Measurements from ENCODE around the gene SLC35E4. TPM values are rescaled to one million over a fixed set of nuclear protein-coding genes. Genes with fewer than 3 reads are reported as not detected.

Gene SLC35E4
- total RNA-seq, 2 experiments from 2014 or later = 2.1 to 2.9 TPM

- no peak for ATAC-seq (ENCODE audit: poor library complexity)
- intact Hi-C loops (cut with DNase I, micrococcal nuclease) = no loop called here
- Mint-ChIP-seq H3K9me3 (no peaks in the 10 kb centered on the region), H3K4me1 (ENCODE audit: low read depth) (peaks cover 7% of the 10 kb centered on the region), H3K27me3 (no peaks in the 10 kb centered on the region), H3K4me3 (no peak overlapping the region), H3K27ac (no peak overlapping the region), H3K36me3 (ENCODE audit: low read depth) (no peaks in the 10 kb centered on the region)
- Histone ChIP-seq H3K36me3 (ENCODE audit: insufficient read depth, low read length) (no peaks in the 10 kb centered on the region), H3K4me3 (ENCODE audit: low read length) (no peak overlapping the region), H3K9me3 (ENCODE audit: control insufficient read depth in 1 of 2, insufficient read depth in 1 of 2, low read length in 2 of 2) (no peaks in the 10 kb centered on the region), H3K27ac (ENCODE audit: low read depth in 1 of 2, low read length in 2 of 2) (no peak overlapping the region), H3K27me3 (ENCODE audit: control insufficient read depth in 1 of 2, insufficient read depth in 2 of 2, low read length in 2 of 2) (no peaks in the 10 kb centered on the region), H3K4me1 (ENCODE audit: insufficient read depth, low read length) (peaks cover 10% of the 10 kb centered on the region)
- ChIA-PET CTCF (no interaction called here), POLR2A (no interaction called here)
- no peak for DNase-seq
- TF ChIP-seq, protein P1, sequence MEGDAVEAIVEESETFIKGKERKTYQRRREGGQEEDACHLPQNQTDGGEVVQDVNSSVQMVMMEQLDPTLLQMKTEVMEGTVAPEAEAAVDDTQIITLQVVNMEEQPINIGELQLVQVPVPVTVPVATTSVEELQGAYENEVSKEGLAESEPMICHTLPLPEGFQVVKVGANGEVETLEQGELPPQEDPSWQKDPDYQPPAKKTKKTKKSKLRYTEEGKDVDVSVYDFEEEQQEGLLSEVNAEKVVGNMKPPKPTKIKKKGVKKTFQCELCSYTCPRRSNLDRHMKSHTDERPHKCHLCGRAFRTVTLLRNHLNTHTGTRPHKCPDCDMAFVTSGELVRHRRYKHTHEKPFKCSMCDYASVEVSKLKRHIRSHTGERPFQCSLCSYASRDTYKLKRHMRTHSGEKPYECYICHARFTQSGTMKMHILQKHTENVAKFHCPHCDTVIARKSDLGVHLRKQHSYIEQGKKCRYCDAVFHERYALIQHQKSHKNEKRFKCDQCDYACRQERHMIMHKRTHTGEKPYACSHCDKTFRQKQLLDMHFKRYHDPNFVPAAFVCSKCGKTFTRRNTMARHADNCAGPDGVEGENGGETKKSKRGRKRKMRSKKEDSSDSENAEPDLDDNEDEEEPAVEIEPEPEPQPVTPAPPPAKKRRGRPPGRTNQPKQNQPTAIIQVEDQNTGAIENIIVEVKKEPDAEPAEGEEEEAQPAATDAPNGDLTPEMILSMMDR (IDR thresholded peaks at IDR 0.05) = no peak
These were observed 12.0 kb downstream of the SLC35E4 start for GRCh38 chr22:30647536-30647935.

- no peak for DNase-seq
- H3K4me1 Mint-ChIP-seq (ENCODE audit: low read depth) = peaks cover 7% of the 10 kb centered on the region
- Histone ChIP-seq H3K4me1 (ENCODE audit: insufficient read depth, low read length) (peaks cover 10% of the 10 kb centered on the region), H3K4me3 (ENCODE audit: low read length) (no peak overlapping the region), H3K9me3 (ENCODE audit: control insufficient read depth in 1 of 2, insufficient read depth in 1 of 2, low read length in 2 of 2) (no peaks in the 10 kb centered on the region), H3K27me3 (ENCODE audit: control insufficient read depth in 1 of 2, insufficient read depth in 2 of 2, low read length in 2 of 2) (no peaks in the 10 kb centered on the region), H3K27ac (ENCODE audit: low read depth in 1 of 2, low read length in 2 of 2) (no peak overlapping the region), H3K36me3 (ENCODE audit: insufficient read depth, low read length) (no peaks in the 10 kb centered on the region)
- no peak for ATAC-seq (ENCODE audit: poor library complexity)
- TF ChIP-seq, protein P1 (IDR thresholded peaks at IDR 0.05) = no peak
- H3K27me3 Mint-ChIP-seq = no peaks in the 10 kb centered on the region
- no peaks in the 10 kb centered on the region for H3K36me3 Mint-ChIP-seq (ENCODE audit: low read depth)
- H3K4me3 Mint-ChIP-seq = no peak overlapping the region
- CTCF ChIA-PET = interaction anchor here (0.7 to 1.8 kb wide), 4 partner anchors 10 to 18 kb away, joined by 3 to 14 read pairs (median 6); partner anchors contain the start of gene SLC35E4
- POLR2A ChIA-PET = no interaction called here
- intact Hi-C loops (cut with DNase I, micrococcal nuclease) = no loop called here
- no peaks in the 10 kb centered on the region for H3K9me3 Mint-ChIP-seq
- no peak overlapping the region for H3K27ac Mint-ChIP-seq
These were observed 13.2 kb downstream of the SLC35E4 start for GRCh38 chr22:30648825-30649224.

- CTCF ChIA-PET = interaction anchor here (0.7 to 1.8 kb wide), 7 partner anchors 11 to 106 kb away, joined by 3 to 14 read pairs (median 3); partner anchors contain the start of genes DUSP18 and SLC35E4
- H3K4me3 ChIP-seq (ENCODE audit: low read length) = no peak overlapping the region
- peak in 13 of 14 experiments; percentile 32 to 79 (median 60) for DNase-seq
- Mint-ChIP-seq H3K4me3 (no peak overlapping the region), H3K36me3 (ENCODE audit: low read depth) (no peaks in the 10 kb centered on the region), H3K4me1 (ENCODE audit: low read depth) (peaks cover 7% of the 10 kb centered on the region), H3K9me3 (no peaks in the 10 kb centered on the region), H3K27me3 (no peaks in the 10 kb centered on the region), H3K27ac (no peak overlapping the region)
- POLR2A ChIA-PET = no interaction called here
- H3K9me3 ChIP-seq (ENCODE audit: control insufficient read depth in 1 of 2, insufficient read depth in 1 of 2, low read length in 2 of 2) = no peaks in the 10 kb centered on the region
- H3K36me3 ChIP-seq (ENCODE audit: insufficient read depth, low read length) = no peaks in the 10 kb centered on the region
- intact Hi-C loops (cut with DNase I, micrococcal nuclease) = no loop called here
- H3K4me1 ChIP-seq (ENCODE audit: insufficient read depth, low read length) = peaks cover 10% of the 10 kb centered on the region
- ATAC-seq (ENCODE audit: poor library complexity) = peak; percentile 88
- TF ChIP-seq, protein P1 (IDR thresholded peaks at IDR 0.05) = no peak
- no peak overlapping the region for H3K27ac ChIP-seq (ENCODE audit: low read depth in 1 of 2, low read length in 2 of 2)
- no peaks in the 10 kb centered on the region for H3K27me3 ChIP-seq (ENCODE audit: control insufficient read depth in 1 of 2, insufficient read depth in 2 of 2, low read length in 2 of 2)
These were observed 13.9 kb downstream of the SLC35E4 start for GRCh38 chr22:30649430-30650007.
